Kidney tubule cell (primary cell): ENCODE data around the gene S100A9.

Source experiments
- DNase-seq: peaks from one replicate; pipeline ENCODE4 v3.0.0-alpha.2; 2018; ENCODE audit warnings: low spot score

S100A9 gene

DNA sequence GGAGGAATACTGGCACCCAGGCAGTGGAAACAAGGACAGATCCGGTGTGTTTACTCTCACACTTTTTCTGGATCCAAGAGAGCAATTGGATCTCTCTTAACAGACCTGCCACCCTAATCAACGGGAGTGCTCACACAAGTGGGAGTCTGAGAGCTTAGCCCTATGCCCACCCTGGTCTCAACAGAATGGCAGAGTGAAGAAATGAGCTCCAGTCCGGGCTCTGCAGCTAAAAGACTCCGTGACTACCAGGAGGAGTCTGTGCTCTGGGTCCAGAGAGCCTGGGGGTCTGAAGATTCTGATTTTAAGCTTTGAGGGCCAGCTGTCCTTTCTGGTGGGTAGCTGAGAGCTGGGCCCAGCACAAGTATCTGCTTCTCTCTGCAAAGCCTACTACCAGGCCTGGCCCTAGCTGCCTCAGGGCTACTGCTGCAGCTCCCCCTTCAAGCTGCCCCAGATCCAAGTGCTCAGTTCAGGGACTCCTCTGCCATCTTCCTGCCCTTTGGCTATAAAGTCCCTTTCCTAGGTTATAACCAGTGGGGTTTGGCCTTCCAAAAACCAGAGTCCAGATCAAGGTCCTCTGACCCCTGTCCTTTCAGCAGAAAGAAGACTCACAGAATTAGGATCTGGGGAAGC lies 3.9 kb downstream of the S100A9 start:
- no peak for DNase-seq

DNA sequence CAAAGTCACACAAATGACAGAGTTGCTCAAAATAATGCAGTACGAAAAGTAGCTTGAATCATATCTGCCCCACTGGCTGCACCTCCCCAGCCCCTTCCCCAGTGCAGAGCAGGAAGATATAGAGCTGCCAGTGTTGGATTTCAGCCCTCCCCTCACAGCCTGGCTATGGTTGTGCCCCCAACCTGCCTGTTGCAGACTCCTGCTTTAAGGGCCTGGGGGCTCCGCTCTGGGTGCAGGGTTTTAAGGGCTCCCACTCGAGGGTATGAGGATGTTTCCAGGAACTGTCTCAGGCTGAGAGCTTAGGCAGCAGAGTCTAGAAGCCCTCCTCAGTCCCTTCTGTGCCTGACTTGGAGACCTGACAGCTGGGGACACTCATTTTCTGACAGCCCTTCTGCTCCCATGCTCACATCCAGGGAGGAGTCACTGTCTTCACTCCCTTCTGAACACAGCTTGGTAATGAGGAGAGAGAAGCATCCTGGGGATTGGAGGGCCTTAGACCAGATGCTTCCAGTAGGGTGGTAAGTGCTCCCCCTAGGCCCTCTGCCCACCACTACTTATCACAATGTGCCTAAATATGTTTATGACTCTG lies 4.6 kb downstream of the S100A9 start:
- DNase-seq: no peak

GRCh38 chr1:153363641-153364040 lies 6.0 kb downstream of the S100A9 start:
- no peak for DNase-seq

- peak; percentile 68 for DNase-seq
These were observed 6.5 kb downstream of the S100A9 start for GRCh38 chr1:153364156-153364555.

DNA sequence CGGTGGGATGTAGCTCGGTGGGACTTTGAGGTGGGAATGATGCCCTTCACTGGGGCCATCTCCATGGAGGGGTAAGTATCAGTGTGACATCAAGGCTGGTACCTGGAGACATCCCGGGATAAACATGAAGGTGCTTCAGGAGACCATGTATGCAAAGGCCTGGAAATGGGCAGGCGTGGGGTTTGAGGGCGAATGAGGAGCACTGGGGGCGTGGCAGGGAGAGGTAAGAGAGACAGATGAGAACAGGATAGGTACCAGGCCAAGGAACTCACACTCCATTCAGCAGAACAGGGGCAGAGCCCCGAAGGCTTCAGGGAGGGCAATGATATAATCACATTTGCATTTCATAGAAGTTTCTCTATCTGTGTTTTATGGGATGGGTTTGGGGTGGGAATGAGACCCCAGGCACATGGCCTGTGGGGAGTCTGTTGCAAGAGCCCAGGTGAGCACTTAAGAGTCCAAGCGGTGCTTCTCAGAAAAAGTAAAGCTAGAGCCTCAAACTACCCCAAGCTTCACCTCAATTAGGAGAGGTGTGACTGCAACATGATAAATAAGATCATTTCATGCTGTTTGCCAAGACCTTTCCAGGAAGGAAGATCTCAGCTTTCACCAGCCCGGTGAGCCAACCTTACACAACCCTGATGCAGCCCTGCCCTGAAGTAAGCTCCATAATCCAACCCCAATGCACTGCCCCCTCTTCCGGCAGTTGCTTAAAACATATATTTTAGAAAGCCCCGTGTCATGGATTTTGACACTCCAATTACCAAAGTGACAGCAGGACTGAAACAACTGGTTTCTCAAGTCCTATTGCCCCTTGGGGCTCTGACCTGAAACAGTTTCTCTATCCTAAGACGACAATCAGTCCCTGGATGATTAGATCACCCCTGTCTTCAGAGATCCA lies 7.4 kb downstream of the S100A9 start:
- no peak for DNase-seq

GRCh38 chr1:153365696-153366095 lies 8.0 kb downstream of the S100A9 start:
- DNase-seq: no peak

GRCh38 chr1:153366261-153366660 lies 8.6 kb downstream of the S100A9 start:
- DNase-seq: no peak

DNA sequence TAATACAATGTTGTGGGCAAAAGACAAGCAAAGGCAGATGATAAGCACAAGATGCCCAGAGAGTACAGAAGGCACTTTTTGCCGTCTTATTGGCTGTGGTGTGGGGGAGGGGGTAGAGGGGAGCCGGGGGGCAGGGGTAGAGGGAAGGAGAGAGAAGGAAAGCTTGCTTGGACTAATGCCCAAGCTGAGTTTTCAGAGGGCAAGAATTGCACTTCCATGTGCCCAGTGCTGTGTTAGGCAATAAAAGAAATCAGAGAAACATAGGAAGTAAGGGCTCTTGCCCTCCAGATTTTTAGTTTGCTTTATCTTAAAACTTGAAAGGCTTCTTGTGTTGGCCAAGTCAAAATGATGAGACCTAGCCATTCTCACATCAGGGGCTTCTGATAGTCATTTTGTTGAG lies 9.4 kb downstream of the S100A9 start:
- no peak for DNase-seq

DNA sequence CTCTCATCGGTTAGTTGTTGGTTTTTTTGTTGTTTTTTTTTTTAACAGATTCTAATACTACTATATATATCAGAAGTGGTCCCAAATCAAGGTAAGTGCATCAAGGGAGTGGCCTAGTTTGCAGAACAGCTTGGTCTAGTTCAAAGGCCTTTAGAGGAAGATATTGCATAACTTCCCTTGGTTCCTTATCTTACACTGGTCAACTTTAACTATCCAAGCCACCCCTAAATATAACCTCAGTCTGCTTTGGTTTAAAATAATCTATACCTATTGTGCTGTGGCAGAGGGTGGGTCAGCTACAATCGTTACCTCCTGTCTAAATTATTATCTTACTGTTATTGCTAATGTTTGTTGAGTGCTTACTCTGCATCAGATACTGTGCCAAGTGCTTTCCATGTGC lies 10.8 kb downstream of the S100A9 start:
- no peak for DNase-seq

- no peak for DNase-seq
These were observed 12.5 kb downstream of the S100A9 start for GRCh38 chr1:153370146-153370545.

- no peak for DNase-seq
These were observed 13.6 kb downstream of the S100A9 start for GRCh38 chr1:153371231-153371630.

- DNase-seq: no peak
These were observed 14.9 kb downstream of the S100A9 start for GRCh38 chr1:153372571-153372970.

GRCh38 chr1:153374071-153374470 lies 16.4 kb downstream of the S100A9 start:
- no peak for DNase-seq

- peak; percentile 88 for DNase-seq
These were observed 17.9 kb downstream of the S100A9 start, which contains the start of gene S100A12 for GRCh38 chr1:153375511-153375910. S100A12 (minus strand) TSS chr1:153375621; CDS start chr1:153374592, 1,029 bp downstream.

GRCh38 chr1:153379591-153379990 lies 21.9 kb downstream of the S100A9 start:
- no peak for DNase-seq

DNA sequence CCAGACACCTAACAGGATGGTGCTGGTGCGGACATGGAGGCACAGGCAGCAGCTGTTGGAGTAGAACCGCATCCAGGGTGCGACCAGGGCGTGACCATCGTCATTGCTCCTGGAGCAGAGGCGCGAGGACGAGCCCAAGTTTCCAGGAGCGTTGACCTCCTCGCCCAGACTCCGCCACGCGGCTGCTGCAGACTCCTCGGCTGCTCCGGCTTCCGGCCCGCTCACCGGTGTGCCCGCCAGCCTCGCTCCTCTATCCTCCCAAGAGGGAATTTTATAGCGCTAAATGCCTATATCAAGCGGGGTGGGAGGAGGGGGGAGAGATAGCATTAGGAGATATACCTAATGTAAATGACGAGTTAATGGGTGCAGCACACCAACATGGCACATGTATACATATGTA lies 23.1 kb downstream of the S100A9 start:
- no peak for DNase-seq

DNA sequence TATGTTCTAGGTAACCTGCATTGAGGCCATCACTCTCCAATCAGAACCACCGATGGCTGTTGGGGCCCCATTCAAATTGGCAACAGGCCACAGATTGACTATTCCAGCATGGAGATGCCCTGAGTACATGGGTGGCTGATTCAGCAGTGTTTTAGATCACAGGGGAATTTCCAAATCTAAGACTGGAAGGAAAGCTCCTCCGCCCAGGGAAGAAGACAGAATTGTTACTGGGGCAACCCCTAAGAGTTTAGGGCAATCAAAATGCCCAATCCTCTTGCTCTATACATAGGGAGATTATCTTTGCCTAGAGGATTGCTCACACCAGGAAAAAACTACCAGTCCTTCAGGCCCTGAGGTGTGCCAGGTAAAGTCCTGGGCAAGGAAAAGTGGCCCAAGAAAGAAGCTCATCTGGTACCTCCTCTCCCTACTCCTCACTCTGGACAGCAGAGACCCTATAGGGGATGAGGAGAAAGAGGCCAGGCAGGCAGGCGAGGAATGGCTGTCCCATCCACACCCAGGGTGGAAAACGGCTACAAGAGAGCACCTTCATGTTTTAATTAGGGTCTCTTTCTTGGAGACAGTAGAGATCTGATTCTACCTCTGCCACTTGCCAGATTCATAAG lies 27.4 kb downstream of the S100A9 start:
- DNase-seq: peak; percentile 19

- no peak for DNase-seq
These were observed 28.8 kb downstream of the S100A9 start for GRCh38 chr1:153386500-153386901.

GRCh38 chr1:153387001-153387400 lies 29.3 kb downstream of the S100A9 start:
- DNase-seq: no peak

- DNase-seq: no peak
These were observed 30.1 kb downstream of the S100A9 start for GRCh38 chr1:153387785-153388184.

DNA sequence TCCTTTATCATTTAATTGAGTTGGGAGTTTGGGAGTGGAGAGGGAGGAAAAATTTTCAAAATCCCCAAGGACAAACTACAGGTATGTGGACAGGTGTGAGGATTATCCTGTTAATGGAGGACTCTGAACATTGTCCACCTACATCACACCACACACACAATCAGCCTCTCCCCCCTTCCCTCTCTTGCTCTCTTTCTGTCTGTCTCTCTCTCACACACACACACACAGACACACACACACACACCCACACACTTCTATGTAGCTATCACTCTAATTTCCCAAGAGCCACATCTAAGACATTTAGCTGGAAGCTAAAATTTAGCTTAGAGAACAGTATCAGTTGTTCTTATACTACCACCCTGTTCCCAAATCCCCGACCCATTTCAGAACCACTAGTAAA lies 31.7 kb downstream of the S100A9 start:
- DNase-seq: no peak
